ENCODE results near the gene PTK6. TPM values are rescaled to one million over a fixed set of nuclear protein-coding genes. Genes with fewer than 3 reads are reported as not detected.

Gene PTK6
- total RNA-seq, 2 experiments from 2014 or later, result 0.13 to 2.0 TPM

DNA sequence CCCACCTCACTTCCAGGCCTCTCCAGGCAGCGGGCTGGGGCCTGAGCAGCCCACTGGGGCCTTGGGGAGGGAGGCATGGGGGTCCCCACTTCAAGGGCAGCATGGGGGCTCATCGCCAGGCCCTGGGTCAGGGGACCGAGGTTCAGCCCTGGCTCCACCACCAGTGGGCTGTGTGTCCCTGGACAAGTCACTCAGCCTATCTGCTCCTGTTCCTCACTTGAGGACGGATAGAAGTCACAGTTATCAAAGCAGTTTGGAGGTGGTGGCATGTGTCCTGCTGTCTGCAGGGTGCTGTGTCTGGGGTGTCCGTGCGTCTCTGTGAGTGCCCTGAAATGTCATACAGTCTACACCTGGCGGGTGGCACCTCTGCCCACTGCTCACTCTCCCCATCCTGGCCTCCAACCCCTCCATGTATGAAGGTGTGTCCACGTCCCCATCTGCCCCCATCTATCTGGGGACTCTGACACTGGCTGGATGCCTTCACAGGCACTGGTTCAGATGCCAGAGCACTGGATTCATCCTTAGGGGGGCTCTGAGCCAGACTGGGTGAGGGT lies 41.9 kb downstream of the PTK6 start:
- H3K9me3 ChIP-seq (ENCODE audit: low read length), result no peaks in the 10 kb centered on the region
- ChIA-PET POLR2A (no interaction called here), CTCF (ENCODE audit: unreplicated experiment) (no interaction called here)
- H3K79me2 ChIP-seq (ENCODE audit: insufficient read depth, low read depth, low read length), result no peaks in the 10 kb centered on the region
- no peak for DNase-seq (ENCODE audit: low spot score)
- no peaks in the 10 kb centered on the region for H3K36me3 ChIP-seq (ENCODE audit: insufficient read depth, low read length)
- H3K27ac ChIP-seq (ENCODE audit: low read depth, low read length, poor library complexity, severe bottlenecking), result no peak overlapping the region
- no peaks in the 10 kb centered on the region for H3K9me2 ChIP-seq (ENCODE audit: insufficient read depth, low read length)
- intact Hi-C loops (cut with micrococcal nuclease; ENCODE audit: unreplicated experiment), result no loop called here
- no peaks in the 10 kb centered on the region for H3K4me1 ChIP-seq (ENCODE audit: insufficient read depth, low read length, poor library complexity, severe bottlenecking)
- no peak overlapping the region for H3K4me3 ChIP-seq (ENCODE audit: low read depth, low read length, poor library complexity, severe bottlenecking)
- H2AFZ ChIP-seq (ENCODE audit: low read length), result no peak overlapping the region
- BruUV-seq (replicated peaks), result no TSS peak
- H4K20me1 ChIP-seq (ENCODE audit: insufficient read depth, low read length), result no peaks in the 10 kb centered on the region
- H3K4me2 ChIP-seq (ENCODE audit: low read length), result no peak overlapping the region
- no peak for TF ChIP-seq EZH2phosphoT487 (IDR thresholded peaks at IDR 0.05; ENCODE audit: borderline replicate concordance, low read depth, low read length)
- TF ChIP-seq, protein P1, sequence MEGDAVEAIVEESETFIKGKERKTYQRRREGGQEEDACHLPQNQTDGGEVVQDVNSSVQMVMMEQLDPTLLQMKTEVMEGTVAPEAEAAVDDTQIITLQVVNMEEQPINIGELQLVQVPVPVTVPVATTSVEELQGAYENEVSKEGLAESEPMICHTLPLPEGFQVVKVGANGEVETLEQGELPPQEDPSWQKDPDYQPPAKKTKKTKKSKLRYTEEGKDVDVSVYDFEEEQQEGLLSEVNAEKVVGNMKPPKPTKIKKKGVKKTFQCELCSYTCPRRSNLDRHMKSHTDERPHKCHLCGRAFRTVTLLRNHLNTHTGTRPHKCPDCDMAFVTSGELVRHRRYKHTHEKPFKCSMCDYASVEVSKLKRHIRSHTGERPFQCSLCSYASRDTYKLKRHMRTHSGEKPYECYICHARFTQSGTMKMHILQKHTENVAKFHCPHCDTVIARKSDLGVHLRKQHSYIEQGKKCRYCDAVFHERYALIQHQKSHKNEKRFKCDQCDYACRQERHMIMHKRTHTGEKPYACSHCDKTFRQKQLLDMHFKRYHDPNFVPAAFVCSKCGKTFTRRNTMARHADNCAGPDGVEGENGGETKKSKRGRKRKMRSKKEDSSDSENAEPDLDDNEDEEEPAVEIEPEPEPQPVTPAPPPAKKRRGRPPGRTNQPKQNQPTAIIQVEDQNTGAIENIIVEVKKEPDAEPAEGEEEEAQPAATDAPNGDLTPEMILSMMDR (conservative IDR thresholded peaks at IDR 0.05; ENCODE audit: low read length), result no peak

DNA sequence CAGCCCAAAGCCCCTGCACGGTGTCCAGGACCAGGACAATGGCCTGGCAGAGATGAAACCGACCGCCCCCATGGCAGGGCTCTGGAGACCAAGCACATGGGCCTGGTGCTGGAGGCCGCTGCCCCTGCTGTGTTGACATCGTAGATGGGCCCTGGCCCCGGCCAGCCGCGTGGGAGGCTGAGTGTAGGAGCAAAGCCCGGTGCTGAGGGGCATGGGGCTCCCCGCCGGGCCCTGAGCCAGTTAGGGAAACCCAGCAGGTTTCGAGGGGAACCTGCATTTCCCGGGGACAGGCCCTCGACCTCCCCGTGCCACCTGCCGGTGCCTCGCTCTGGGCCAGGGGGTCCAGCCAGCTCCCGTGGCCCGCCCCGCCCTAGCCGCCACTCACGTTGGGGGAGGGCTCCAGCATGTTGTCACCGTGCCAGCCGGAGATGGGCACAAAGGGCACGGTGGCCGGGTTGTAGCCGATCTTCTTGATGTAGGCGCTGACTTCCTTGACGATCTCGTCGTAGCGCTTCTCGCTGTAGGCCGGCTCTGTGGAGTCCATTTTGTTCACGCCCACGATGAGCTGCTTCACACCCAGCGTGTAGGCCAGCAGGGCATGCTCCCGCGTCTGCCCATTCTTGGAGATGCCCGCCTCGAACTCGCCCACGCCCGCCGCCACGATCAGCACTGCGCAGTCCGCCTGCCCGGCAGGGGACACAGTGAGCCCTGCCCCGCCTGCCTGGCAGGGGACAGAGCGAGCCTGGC lies 42.6 kb downstream of the PTK6 start:
- ChIA-PET POLR2A (no interaction called here), CTCF (ENCODE audit: unreplicated experiment) (no interaction called here)
- TF ChIP-seq, protein P1 (conservative IDR thresholded peaks at IDR 0.05; ENCODE audit: low read length), result no peak
- TF ChIP-seq EZH2phosphoT487 (IDR thresholded peaks at IDR 0.05; ENCODE audit: borderline replicate concordance, low read depth, low read length), result no peak
- H2AFZ ChIP-seq (ENCODE audit: low read length), result no peak overlapping the region
- no peaks in the 10 kb centered on the region for H3K36me3 ChIP-seq (ENCODE audit: insufficient read depth, low read length)
- no peak overlapping the region for H3K4me3 ChIP-seq (ENCODE audit: low read depth, low read length, poor library complexity, severe bottlenecking)
- intact Hi-C loops (cut with micrococcal nuclease; ENCODE audit: unreplicated experiment), result no loop called here
- no peaks in the 10 kb centered on the region for H3K4me1 ChIP-seq (ENCODE audit: insufficient read depth, low read length, poor library complexity, severe bottlenecking)
- H3K9me3 ChIP-seq (ENCODE audit: low read length), result no peaks in the 10 kb centered on the region
- H3K79me2 ChIP-seq (ENCODE audit: insufficient read depth, low read depth, low read length), result no peaks in the 10 kb centered on the region
- no peak overlapping the region for H3K27ac ChIP-seq (ENCODE audit: low read depth, low read length, poor library complexity, severe bottlenecking)
- H3K4me2 ChIP-seq (ENCODE audit: low read length), result no peak overlapping the region
- H3K9me2 ChIP-seq (ENCODE audit: insufficient read depth, low read length), result no peaks in the 10 kb centered on the region
- BruUV-seq (replicated peaks), result no TSS peak
- H4K20me1 ChIP-seq (ENCODE audit: insufficient read depth, low read length), result no peaks in the 10 kb centered on the region
- no peak for DNase-seq (ENCODE audit: low spot score)

GRCh38 chr20:63494084-63494419 lies 43.1 kb downstream of the PTK6 start:
- ChIA-PET CTCF (ENCODE audit: unreplicated experiment) (no interaction called here), POLR2A (no interaction called here)
- Histone ChIP-seq H3K27ac (ENCODE audit: low read depth, low read length, poor library complexity, severe bottlenecking) (no peak overlapping the region), H3K4me3 (ENCODE audit: low read depth, low read length, poor library complexity, severe bottlenecking) (no peak overlapping the region), H3K79me2 (ENCODE audit: insufficient read depth, low read depth, low read length) (no peaks in the 10 kb centered on the region), H3K9me2 (ENCODE audit: insufficient read depth, low read length) (no peaks in the 10 kb centered on the region), H3K9me3 (ENCODE audit: low read length) (no peaks in the 10 kb centered on the region), H3K4me2 (ENCODE audit: low read length) (no peak overlapping the region), H3K36me3 (ENCODE audit: insufficient read depth, low read length) (no peaks in the 10 kb centered on the region), H4K20me1 (ENCODE audit: insufficient read depth, low read length) (no peaks in the 10 kb centered on the region), H2AFZ (ENCODE audit: low read length) (no peak overlapping the region), H3K4me1 (ENCODE audit: insufficient read depth, low read length, poor library complexity, severe bottlenecking) (no peaks in the 10 kb centered on the region)
- intact Hi-C loops (cut with micrococcal nuclease; ENCODE audit: unreplicated experiment), result no loop called here
- TF ChIP-seq, protein P1 (conservative IDR thresholded peaks at IDR 0.05; ENCODE audit: low read length), result no peak
- TF ChIP-seq EZH2phosphoT487 (IDR thresholded peaks at IDR 0.05; ENCODE audit: borderline replicate concordance, low read depth, low read length), result no peak
- no peak for DNase-seq (ENCODE audit: low spot score)
- no TSS peak for BruUV-seq (replicated peaks)
